GM19023 (cell line): Measurements from ENCODE around the gene ACOD1.
"Not testable (repeated sequence)": the region's sequence is repeated elsewhere in the genome, so short reads cannot be mapped to it uniquely, and the experiment has no call there.

Source experiments
- ATAC-seq: cut with Tn5 transposase; IDR thresholded peaks from one replicate; pipeline ENCODE4 v1.9.1; 2021; ENCODE audit warnings: mild to moderate bottlenecking, moderate library complexity; ENCODE audit not compliant: unreplicated experiment

ACOD1 gene

GRCh38 chr13:76950101-76950500, 1.8 kb downstream of the ACOD1 start:
- ATAC-seq: no peak

DNA sequence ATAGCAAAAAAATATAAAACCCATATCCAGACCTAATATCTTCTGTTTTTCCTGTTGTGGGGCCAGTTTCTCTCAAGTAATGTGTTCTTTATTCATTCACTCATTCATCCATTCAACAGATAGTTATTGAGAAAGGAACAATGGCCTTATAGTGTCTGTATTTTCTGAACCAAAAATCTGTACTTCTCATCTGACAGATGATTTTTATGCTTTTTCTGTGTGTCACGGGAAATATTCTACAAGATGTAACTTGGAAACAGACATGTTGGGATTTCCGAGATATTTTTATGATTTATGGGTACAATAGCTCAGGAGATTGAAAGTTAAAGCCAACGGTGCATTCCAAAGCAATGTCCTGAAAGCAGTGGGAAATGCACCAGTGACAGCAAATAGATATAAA, 5.7 kb downstream of the ACOD1 start:
- ATAC-seq: no peak

DNA sequence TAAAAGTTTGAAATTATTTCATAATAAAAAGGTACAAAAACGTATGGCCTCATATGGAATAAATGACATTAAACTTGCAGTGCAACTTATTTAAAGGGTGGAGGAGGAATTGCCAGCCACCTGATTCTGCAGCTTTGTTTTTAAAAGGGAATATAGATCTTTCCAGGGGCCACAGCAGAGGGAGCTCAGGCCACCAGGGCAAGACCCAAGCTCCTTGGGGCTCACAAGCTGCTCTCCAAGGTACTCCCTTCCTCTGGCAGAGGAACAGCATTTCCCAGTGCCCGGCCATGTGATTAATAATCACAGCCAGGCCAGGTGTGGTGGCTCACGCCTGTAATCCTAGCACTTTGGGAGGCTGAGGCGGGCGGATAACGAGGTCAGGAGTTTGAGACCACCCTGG, 6.2 kb downstream of the ACOD1 start:
- ATAC-seq: no peak

- no peak for ATAC-seq
Observed at GRCh38 chr13:76955193-76955592, 6.9 kb downstream of the ACOD1 start.

- ATAC-seq: no peak
Observed at GRCh38 chr13:76955661-76956060, 7.3 kb downstream of the ACOD1 start.

GRCh38 chr13:76958841-76959432, 10.6 kb downstream of the ACOD1 start:
- ATAC-seq: no peak

- not testable (repeated sequence) for ATAC-seq
Observed at GRCh38 chr13:76959734-76960133, 11.4 kb downstream of the ACOD1 start.

GRCh38 chr13:76965759-76966421, 17.6 kb downstream of the ACOD1 start:
- ATAC-seq: no peak

- no peak for ATAC-seq
Observed at GRCh38 chr13:76967031-76967430, 18.7 kb downstream of the ACOD1 start.

- ATAC-seq: no peak
Observed at GRCh38 chr13:76968041-76968440, 19.7 kb downstream of the ACOD1 start.

DNA sequence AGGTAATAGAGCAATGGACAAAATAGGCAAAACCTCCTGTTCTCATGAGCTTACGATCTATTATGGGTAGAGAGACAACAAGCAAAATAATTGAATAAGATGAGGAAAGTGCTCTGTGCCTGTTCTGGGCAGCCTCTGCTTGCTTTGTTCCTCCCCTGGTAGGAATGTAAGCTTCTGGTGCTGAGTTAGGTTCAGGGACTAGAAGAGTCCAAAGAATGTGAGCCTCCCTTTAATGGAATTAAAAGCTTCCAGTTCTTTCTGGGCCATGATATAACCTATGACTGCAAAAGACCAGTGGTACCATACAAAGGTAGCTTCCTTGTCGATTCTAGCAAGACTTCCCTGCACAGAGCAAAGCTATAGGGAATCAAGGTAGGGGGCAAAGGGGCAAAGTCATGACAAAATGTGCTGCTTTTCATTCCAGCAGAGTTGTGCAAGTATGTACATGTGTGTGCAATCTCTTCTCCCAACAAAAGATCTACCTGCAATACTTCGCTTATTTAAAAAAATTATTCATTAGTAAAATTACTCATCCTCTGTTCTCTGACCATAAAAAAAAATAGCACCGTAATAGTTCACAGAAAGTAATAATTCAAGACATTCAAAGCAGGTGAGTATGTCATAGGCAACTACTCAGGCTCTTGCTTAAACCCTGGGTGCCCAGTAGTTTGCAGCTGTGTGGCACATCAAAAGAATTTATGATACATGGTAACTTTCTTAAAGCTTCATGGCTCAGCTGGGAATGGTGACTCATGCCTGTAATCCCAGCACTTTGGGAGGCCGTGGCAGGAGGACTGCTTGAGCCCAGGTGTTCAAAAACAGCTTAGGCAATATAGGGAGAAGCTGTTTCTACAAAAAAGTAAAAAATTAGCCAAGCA, 21.4 kb downstream of the ACOD1 start:
- ATAC-seq: no peak

GRCh38 chr13:76971215-76971614, 22.9 kb downstream of the ACOD1 start:
- peak; percentile 53 for ATAC-seq

- ATAC-seq: no peak
Observed at GRCh38 chr13:76971851-76972829, 23.8 kb downstream of the ACOD1 start.

- ATAC-seq: no peak
Observed at GRCh38 chr13:76973920-76974617, 25.8 kb downstream of the ACOD1 start.

DNA sequence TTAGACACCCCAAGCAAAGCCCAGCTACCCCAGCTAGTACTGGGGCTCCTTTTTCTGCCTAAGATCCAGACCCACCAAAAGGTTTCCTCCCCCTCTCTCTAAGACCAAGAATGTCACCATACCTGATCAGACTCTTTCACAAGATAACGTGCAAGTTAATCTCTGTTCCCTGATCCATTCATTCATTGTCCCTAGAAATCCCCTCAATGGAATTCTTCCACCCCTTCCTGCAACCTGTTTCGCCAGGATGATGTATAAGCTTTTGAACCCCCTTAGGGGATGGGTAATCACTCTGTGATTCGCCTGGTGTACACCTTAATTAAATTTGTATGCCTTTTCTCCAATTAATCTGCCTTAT, 26.3 kb downstream of the ACOD1 start:
- no peak for ATAC-seq

GRCh38 chr13:76975863-76976262, 27.6 kb downstream of the ACOD1 start:
- ATAC-seq: no peak

DNA sequence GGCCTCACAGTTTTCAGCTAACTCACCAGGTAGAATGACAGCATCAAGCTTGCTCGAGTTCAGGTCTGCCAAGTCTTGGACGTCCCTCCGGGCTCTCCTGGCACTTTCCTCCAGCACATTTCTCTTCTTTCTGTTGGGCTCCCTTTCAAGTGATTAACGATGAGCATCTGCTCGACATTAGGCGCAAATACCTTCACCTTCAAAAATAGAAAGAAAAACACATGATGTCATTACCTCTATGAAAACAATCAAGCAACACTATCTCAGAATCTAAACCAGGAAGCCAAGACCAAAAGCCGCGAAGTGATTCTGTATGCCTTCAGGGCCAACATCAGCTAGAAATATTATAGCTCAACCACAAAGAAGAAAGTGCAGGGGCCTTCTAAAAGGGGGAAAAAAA, 28.2 kb downstream of the ACOD1 start:
- no peak for ATAC-seq

- no peak for ATAC-seq
Observed at GRCh38 chr13:76976929-76977328, 28.6 kb downstream of the ACOD1 start.

GRCh38 chr13:76980075-76980718, 31.9 kb downstream of the ACOD1 start:
- ATAC-seq: peak; percentile 100

DNA sequence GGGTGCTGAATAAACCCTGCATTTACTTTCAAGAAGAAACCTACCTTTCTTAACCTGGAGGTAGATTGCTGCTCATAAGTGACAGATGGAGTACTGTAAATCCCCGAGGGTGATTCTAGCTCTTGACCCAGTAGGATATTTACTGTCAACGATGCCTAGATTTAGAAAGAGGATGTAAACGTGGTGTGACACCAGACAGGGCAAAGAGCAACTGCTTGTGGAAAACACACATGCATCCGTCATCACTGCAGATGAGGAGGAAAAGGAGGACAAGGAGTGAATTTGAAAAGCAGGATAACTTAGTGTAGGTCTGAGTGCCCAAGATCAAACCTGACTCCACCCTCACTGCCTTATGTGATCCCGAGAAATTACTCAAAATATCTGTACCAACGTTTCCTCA, 33.8 kb downstream of the ACOD1 start:
- ATAC-seq: no peak
